Measurements from ENCODE around the gene ACOT7. TPM values are rescaled to one million over a fixed set of nuclear protein-coding genes. Genes with fewer than 3 reads are reported as not detected.
A peak's percentile ranks its signal among the peaks of the same experiment; 100 is the strongest.

The ACOT7 gene
- total RNA-seq, 1 donor from 2014 or later: 128 TPM

GRCh38 chr1:6359216-6360116, 34.1 kb downstream of the ACOT7 start:
- intact Hi-C loops (cut with micrococcal nuclease): loop anchor here (1.0 kb wide), 1 partner anchor 34 kb away; the partner anchor contains the start of gene ACOT7
- no peaks in the 10 kb centered on the region for H3K9me3 Mint-ChIP-seq
- H3K27me3 Mint-ChIP-seq (ENCODE audit: low read depth): no peaks in the 10 kb centered on the region
- H3K36me3 Mint-ChIP-seq (ENCODE audit: low read depth): peaks cover 14% of the 10 kb centered on the region
- H3K4me1 Mint-ChIP-seq (ENCODE audit: low read depth): peaks cover 39% of the 10 kb centered on the region
- H3K27ac Mint-ChIP-seq: peak overlapping the region; percentile 92
- peak; percentile 71 for DNase-seq (ENCODE audit: low spot score)
- H3K4me3 Mint-ChIP-seq (ENCODE audit: low read depth): peak overlapping the region; percentile 54

GRCh38 chr1:6358757-6359201, 34.8 kb downstream of the ACOT7 start:
- no peaks in the 10 kb centered on the region for H3K9me3 Mint-ChIP-seq
- H3K27me3 Mint-ChIP-seq (ENCODE audit: low read depth): no peaks in the 10 kb centered on the region
- peak; percentile 62 for DNase-seq (ENCODE audit: low spot score)
- intact Hi-C loops (cut with micrococcal nuclease): loop anchor here (1.0 kb wide), 1 partner anchor 35 kb away; the partner anchor contains the start of gene ACOT7
- H3K4me1 Mint-ChIP-seq (ENCODE audit: low read depth): peaks cover 37% of the 10 kb centered on the region
- peak overlapping the region; percentile 21 for H3K4me3 Mint-ChIP-seq (ENCODE audit: low read depth)
- H3K36me3 Mint-ChIP-seq (ENCODE audit: low read depth): peaks cover 11% of the 10 kb centered on the region
- peak overlapping the region; percentile 92 for H3K27ac Mint-ChIP-seq

GRCh38 chr1:6358144-6358624, 35.4 kb downstream of the ACOT7 start:
- no peak for DNase-seq (ENCODE audit: low spot score)
- intact Hi-C loops (cut with micrococcal nuclease): no loop called here
- Mint-ChIP-seq H3K27me3 (ENCODE audit: low read depth) (no peaks in the 10 kb centered on the region), H3K4me1 (ENCODE audit: low read depth) (peaks cover 32% of the 10 kb centered on the region), H3K4me3 (ENCODE audit: low read depth) (peak overlapping the region; percentile 30), H3K27ac (peak overlapping the region; percentile 92), H3K36me3 (ENCODE audit: low read depth) (peaks cover 5% of the 10 kb centered on the region), H3K9me3 (no peaks in the 10 kb centered on the region)

GRCh38 chr1:6357243-6357936, 36.2 kb downstream of the ACOT7 start:
- Mint-ChIP-seq H3K36me3 (ENCODE audit: low read depth) (peaks cover 3% of the 10 kb centered on the region), H3K27me3 (ENCODE audit: low read depth) (no peaks in the 10 kb centered on the region), H3K27ac (no peak overlapping the region), H3K4me1 (ENCODE audit: low read depth) (peaks cover 30% of the 10 kb centered on the region), H3K9me3 (no peaks in the 10 kb centered on the region), H3K4me3 (ENCODE audit: low read depth) (no peak overlapping the region)
- intact Hi-C loops (cut with micrococcal nuclease): no loop called here
- DNase-seq (ENCODE audit: low spot score): no peak

GRCh38 chr1:6355621-6356020, 37.9 kb downstream of the ACOT7 start:
- H3K4me3 Mint-ChIP-seq (ENCODE audit: low read depth): no peak overlapping the region
- H3K9me3 Mint-ChIP-seq: no peaks in the 10 kb centered on the region
- intact Hi-C loops (cut with micrococcal nuclease): no loop called here
- peaks cover 22% of the 10 kb centered on the region for H3K4me1 Mint-ChIP-seq (ENCODE audit: low read depth)
- H3K27ac Mint-ChIP-seq: no peak overlapping the region
- no peaks in the 10 kb centered on the region for H3K36me3 Mint-ChIP-seq (ENCODE audit: low read depth)
- DNase-seq (ENCODE audit: low spot score): no peak
- H3K27me3 Mint-ChIP-seq (ENCODE audit: low read depth): no peaks in the 10 kb centered on the region

GRCh38 chr1:6354659-6355317, 38.8 kb downstream of the ACOT7 start:
- Mint-ChIP-seq H3K27me3 (ENCODE audit: low read depth) (no peaks in the 10 kb centered on the region), H3K9me3 (no peaks in the 10 kb centered on the region), H3K4me3 (ENCODE audit: low read depth) (no peak overlapping the region), H3K36me3 (ENCODE audit: low read depth) (no peaks in the 10 kb centered on the region), H3K4me1 (ENCODE audit: low read depth) (peaks cover 16% of the 10 kb centered on the region), H3K27ac (no peak overlapping the region)
- intact Hi-C loops (cut with micrococcal nuclease): no loop called here
- DNase-seq (ENCODE audit: low spot score): no peak

- Mint-ChIP-seq H3K27ac (no peak overlapping the region), H3K36me3 (ENCODE audit: low read depth) (no peaks in the 10 kb centered on the region), H3K4me1 (ENCODE audit: low read depth) (peaks cover 15% of the 10 kb centered on the region), H3K4me3 (ENCODE audit: low read depth) (no peak overlapping the region), H3K27me3 (ENCODE audit: low read depth) (no peaks in the 10 kb centered on the region), H3K9me3 (no peaks in the 10 kb centered on the region)
- DNase-seq (ENCODE audit: low spot score): no peak
- intact Hi-C loops (cut with micrococcal nuclease): no loop called here
These were observed 39.5 kb downstream of the ACOT7 start for GRCh38 chr1:6353955-6354658.

- DNase-seq (ENCODE audit: low spot score): no peak
- no peak overlapping the region for H3K4me3 Mint-ChIP-seq (ENCODE audit: low read depth)
- H3K36me3 Mint-ChIP-seq (ENCODE audit: low read depth): no peaks in the 10 kb centered on the region
- no peak overlapping the region for H3K27ac Mint-ChIP-seq
- H3K9me3 Mint-ChIP-seq: no peaks in the 10 kb centered on the region
- H3K4me1 Mint-ChIP-seq (ENCODE audit: low read depth): peaks cover 15% of the 10 kb centered on the region
- intact Hi-C loops (cut with micrococcal nuclease): no loop called here
- no peaks in the 10 kb centered on the region for H3K27me3 Mint-ChIP-seq (ENCODE audit: low read depth)
These were observed 40.0 kb downstream of the ACOT7 start for GRCh38 chr1:6353619-6353954.

- H3K4me1 Mint-ChIP-seq (ENCODE audit: low read depth): peaks cover 20% of the 10 kb centered on the region
- peaks cover 9% of the 10 kb centered on the region for H3K36me3 Mint-ChIP-seq (ENCODE audit: low read depth)
- intact Hi-C loops (cut with micrococcal nuclease): no loop called here
- DNase-seq (ENCODE audit: low spot score): no peak
- peak overlapping the region; percentile 38 for H3K27ac Mint-ChIP-seq
- H3K9me3 Mint-ChIP-seq: no peaks in the 10 kb centered on the region
- H3K27me3 Mint-ChIP-seq (ENCODE audit: low read depth): no peaks in the 10 kb centered on the region
- no peak overlapping the region for H3K4me3 Mint-ChIP-seq (ENCODE audit: low read depth)
These were observed 41.4 kb downstream of the ACOT7 start for GRCh38 chr1:6352138-6352563.

GRCh38 chr1:6351480-6352137, 42.0 kb downstream of the ACOT7 start:
- Mint-ChIP-seq H3K27ac (peak overlapping the region; percentile 38), H3K4me1 (ENCODE audit: low read depth) (peaks cover 19% of the 10 kb centered on the region), H3K4me3 (ENCODE audit: low read depth) (no peak overlapping the region), H3K27me3 (ENCODE audit: low read depth) (no peaks in the 10 kb centered on the region), H3K36me3 (ENCODE audit: low read depth) (peaks cover 9% of the 10 kb centered on the region), H3K9me3 (no peaks in the 10 kb centered on the region)
- DNase-seq (ENCODE audit: low spot score): no peak
- intact Hi-C loops (cut with micrococcal nuclease): no loop called here

- Mint-ChIP-seq H3K4me3 (ENCODE audit: low read depth) (no peak overlapping the region), H3K36me3 (ENCODE audit: low read depth) (peaks cover 11% of the 10 kb centered on the region), H3K9me3 (no peaks in the 10 kb centered on the region), H3K4me1 (ENCODE audit: low read depth) (peaks cover 19% of the 10 kb centered on the region), H3K27me3 (ENCODE audit: low read depth) (no peaks in the 10 kb centered on the region), H3K27ac (no peak overlapping the region)
- no peak for DNase-seq (ENCODE audit: low spot score)
- intact Hi-C loops (cut with micrococcal nuclease): no loop called here
These were observed 43.0 kb downstream of the ACOT7 start for GRCh38 chr1:6350416-6351088.
